Measurements from ENCODE around the gene ADGRG3.

ADGRG3 gene

GRCh38 chr16:57646388-57647039, 21.6 kb upstream of the ADGRG3 start:
- no peak for DNase-seq

GRCh38 chr16:57647136-57647875, 20.8 kb upstream of the ADGRG3 start:
- DNase-seq = no peak

GRCh38 chr16:57648125-57648524, 20.0 kb upstream of the ADGRG3 start:
- peak; percentile 25 to 31 for DNase-seq

- peak; percentile 67 to 99 for DNase-seq
Measured at GRCh38 chr16:57648581-57649442, 19.3 kb upstream of the ADGRG3 start.

GRCh38 chr16:57649443-57649751, 18.7 kb upstream of the ADGRG3 start:
- DNase-seq = no peak

- no peak for DNase-seq
Measured at GRCh38 chr16:57649846-57650245, 18.3 kb upstream of the ADGRG3 start.

- no peak for DNase-seq
Measured at GRCh38 chr16:57651344-57652333, 16.5 kb upstream of the ADGRG3 start.

GRCh38 chr16:57652695-57653471, 15.2 kb upstream of the ADGRG3 start:
- DNase-seq = no peak

GRCh38 chr16:57653936-57654335, 14.2 kb upstream of the ADGRG3 start:
- DNase-seq = no peak

GRCh38 chr16:57656342-57656955, 11.7 kb upstream of the ADGRG3 start:
- no peak for DNase-seq

- no peak for DNase-seq
Measured at GRCh38 chr16:57657228-57657627, 10.9 kb upstream of the ADGRG3 start.

- DNase-seq = no peak
Measured at GRCh38 chr16:57658130-57658877, 9.8 kb upstream of the ADGRG3 start.

GRCh38 chr16:57658878-57659674, 9.0 kb upstream of the ADGRG3 start:
- DNase-seq = no peak

GRCh38 chr16:57660715-57661463, 7.2 kb upstream of the ADGRG3 start:
- no peak for DNase-seq

- DNase-seq = no peak
Measured at GRCh38 chr16:57661510-57661909, 6.6 kb upstream of the ADGRG3 start.

GRCh38 chr16:57661936-57662906, 5.9 kb upstream of the ADGRG3 start:
- no peak for DNase-seq

GRCh38 chr16:57663436-57663835, 4.7 kb upstream of the ADGRG3 start:
- no peak for DNase-seq
